ENCODE results near the gene CTBP2. TPM values are rescaled to one million over a fixed set of nuclear protein-coding genes. Genes with fewer than 3 reads are reported as not detected.

Gene CTBP2
- polyA plus RNA-seq, 1 experiment = 72.9 TPM

DNA sequence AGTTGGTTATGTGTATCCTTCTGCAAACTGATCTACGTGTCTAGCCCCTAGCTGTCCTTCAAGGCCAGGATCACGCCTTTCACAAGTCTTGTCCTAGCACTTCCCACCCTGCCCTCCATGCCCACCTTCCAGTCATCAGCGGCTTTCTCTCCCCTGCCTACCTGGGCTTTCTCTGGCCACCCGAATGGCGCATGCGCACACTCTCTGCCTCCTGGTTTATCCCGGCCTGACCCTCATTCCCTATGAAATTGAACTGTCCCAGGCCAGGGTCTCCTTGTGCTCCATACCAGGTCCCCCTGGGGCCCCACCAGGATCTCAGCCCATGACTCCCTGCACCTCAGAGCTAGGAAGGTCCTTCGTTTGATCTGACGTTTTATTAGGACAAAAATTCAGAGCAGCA lies 31.6 kb upstream of the CTBP2 start:
- CTCF ChIA-PET = interaction anchor here (1.0 kb wide), 1 partner anchor 11 kb away, joined by 3 read pairs; no protein-coding TSS in a partner anchor
- Histone ChIP-seq H3K27me3 (ENCODE audit: control insufficient read depth, insufficient read depth, low read length) (peaks cover 2% of the 10 kb centered on the region; the same call in 1 of the 2 replicates), H3K36me3 (ENCODE audit: control insufficient read depth, insufficient read depth, low read length) (no peaks in the 10 kb centered on the region), H3K4me3 (ENCODE audit: low read depth, low read length) (no peak overlapping the region)
- POLR2A ChIA-PET = no interaction called here
- no peak for DNase-seq (ENCODE audit: low read depth)
- TF ChIP-seq CTCF (IDR thresholded peaks at IDR 0.05; ENCODE audit: insufficient read depth, low read depth, low read length) = no peak

DNA sequence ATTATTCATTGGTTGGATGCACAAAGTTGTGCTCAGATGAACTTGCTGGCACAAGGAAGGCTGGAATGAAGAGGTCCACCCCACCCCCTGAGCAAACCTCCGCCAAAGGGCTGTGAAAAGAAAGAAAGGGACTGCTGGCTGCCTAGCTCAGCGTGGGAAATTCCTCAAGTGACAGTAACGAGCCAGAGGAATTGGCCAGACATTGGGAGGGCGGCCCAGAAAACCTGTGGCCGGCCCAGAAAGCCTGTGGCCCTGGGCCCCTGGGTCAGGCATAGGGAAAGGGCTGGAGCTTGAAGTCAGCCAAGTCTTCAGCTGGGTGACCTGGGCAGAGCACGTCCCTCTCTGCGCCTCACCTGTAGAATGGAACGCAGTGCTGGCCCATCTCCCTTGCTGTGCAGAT lies 30.6 kb upstream of the CTBP2 start:
- TF ChIP-seq CTCF (IDR thresholded peaks at IDR 0.05; ENCODE audit: insufficient read depth, low read depth, low read length) = no peak
- no peak overlapping the region for H3K4me3 ChIP-seq (ENCODE audit: low read depth, low read length)
- H3K36me3 ChIP-seq (ENCODE audit: control insufficient read depth, insufficient read depth, low read length) = no peaks in the 10 kb centered on the region
- CTCF ChIA-PET = no interaction called here
- no peak for DNase-seq (ENCODE audit: low read depth)
- POLR2A ChIA-PET = no interaction called here
- peaks cover 2% of the 10 kb centered on the region; the same call in 1 of the 2 replicates for H3K27me3 ChIP-seq (ENCODE audit: control insufficient read depth, insufficient read depth, low read length)

- CTCF ChIA-PET = no interaction called here
- H3K27me3 ChIP-seq (ENCODE audit: control insufficient read depth, insufficient read depth, low read length) = peaks cover 2% of the 10 kb centered on the region; the same call in 1 of the 2 replicates
- DNase-seq (ENCODE audit: low read depth) = no peak
- POLR2A ChIA-PET = no interaction called here
- no peak overlapping the region for H3K4me3 ChIP-seq (ENCODE audit: low read depth, low read length)
- no peaks in the 10 kb centered on the region for H3K36me3 ChIP-seq (ENCODE audit: control insufficient read depth, insufficient read depth, low read length)
- no peak for TF ChIP-seq CTCF (IDR thresholded peaks at IDR 0.05; ENCODE audit: insufficient read depth, low read depth, low read length)
Observed at GRCh38 chr10:125190414-125190813, 30.1 kb upstream of the CTBP2 start.

- CTCF ChIA-PET = no interaction called here
- no peak overlapping the region for H3K4me3 ChIP-seq (ENCODE audit: low read depth, low read length)
- DNase-seq (ENCODE audit: low read depth) = no peak
- peaks cover 2% of the 10 kb centered on the region; the same call in 1 of the 2 replicates for H3K27me3 ChIP-seq (ENCODE audit: control insufficient read depth, insufficient read depth, low read length)
- POLR2A ChIA-PET = no interaction called here
- no peaks in the 10 kb centered on the region for H3K36me3 ChIP-seq (ENCODE audit: control insufficient read depth, insufficient read depth, low read length)
- TF ChIP-seq CTCF (IDR thresholded peaks at IDR 0.05; ENCODE audit: insufficient read depth, low read depth, low read length) = no peak
Observed at GRCh38 chr10:125189162-125189561, 28.8 kb upstream of the CTBP2 start.

- no peak for TF ChIP-seq CTCF (IDR thresholded peaks at IDR 0.05; ENCODE audit: insufficient read depth, low read depth, low read length)
- CTCF ChIA-PET = interaction anchor here (1.0 kb wide), 1 partner anchor 16 kb away, joined by 3 read pairs; no protein-coding TSS in a partner anchor
- H3K36me3 ChIP-seq (ENCODE audit: control insufficient read depth, insufficient read depth, low read length) = no peaks in the 10 kb centered on the region
- no peak overlapping the region for H3K4me3 ChIP-seq (ENCODE audit: low read depth, low read length)
- POLR2A ChIA-PET = no interaction called here
- no peak for DNase-seq (ENCODE audit: low read depth)
- H3K27me3 ChIP-seq (ENCODE audit: control insufficient read depth, insufficient read depth, low read length) = peaks cover 2% of the 10 kb centered on the region; the same call in 1 of the 2 replicates
Observed at GRCh38 chr10:125187238-125188194, 27.2 kb upstream of the CTBP2 start.
